Epithelial cell of esophagus (primary cell): ENCODE data around the gene MAFF.
A peak's percentile ranks its signal among the peaks of the same experiment; 100 is the strongest.
"Not testable (repeated sequence)": the region's sequence is repeated elsewhere in the genome, so short reads cannot be mapped to it uniquely, and the experiment has no call there.

Source experiments
- DNase-seq: peaks from one replicate; pipeline ENCODE4 v3.0.0; 2010; ENCODE audit warnings: low read depth
- H3K4me3 ChIP-seq: 2 replicates; pipeline ENCODE4 v1.5.1; 2011; ENCODE audit warnings: mild to moderate bottlenecking, low read length, control low read depth
- TF ChIP-seq, protein P1 (sequence below): IDR thresholded peaks from 2 replicates; pipeline ENCODE4 v1.5.1; 2011; ENCODE audit warnings: low read depth, mild to moderate bottlenecking, low read length, control low read depth, inconsistent platforms; ENCODE audit not compliant: insufficient read depth; ENCODE audit errors: missing control alignments

MAFF gene

DNA sequence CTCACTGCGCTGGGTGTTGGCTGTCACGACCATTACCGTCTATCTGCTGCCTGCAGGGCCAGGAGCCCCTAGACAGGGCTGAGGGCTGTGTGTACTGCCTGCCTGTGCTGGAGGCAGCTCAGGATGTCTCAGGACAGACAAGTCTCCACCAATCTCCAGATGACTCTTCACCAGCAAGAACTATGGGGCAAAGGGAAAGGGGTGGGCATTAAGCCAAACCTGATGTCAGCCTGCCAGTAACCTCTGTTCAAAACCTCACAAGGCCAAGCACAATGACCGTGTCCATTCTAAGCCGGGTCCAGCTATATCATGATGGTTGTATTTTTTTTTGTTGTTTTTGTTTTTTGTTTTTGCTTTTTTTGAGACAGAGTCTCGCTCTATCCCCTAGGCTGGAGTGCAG, 31.6 kb downstream of the MAFF start:
- TF ChIP-seq, protein P1, sequence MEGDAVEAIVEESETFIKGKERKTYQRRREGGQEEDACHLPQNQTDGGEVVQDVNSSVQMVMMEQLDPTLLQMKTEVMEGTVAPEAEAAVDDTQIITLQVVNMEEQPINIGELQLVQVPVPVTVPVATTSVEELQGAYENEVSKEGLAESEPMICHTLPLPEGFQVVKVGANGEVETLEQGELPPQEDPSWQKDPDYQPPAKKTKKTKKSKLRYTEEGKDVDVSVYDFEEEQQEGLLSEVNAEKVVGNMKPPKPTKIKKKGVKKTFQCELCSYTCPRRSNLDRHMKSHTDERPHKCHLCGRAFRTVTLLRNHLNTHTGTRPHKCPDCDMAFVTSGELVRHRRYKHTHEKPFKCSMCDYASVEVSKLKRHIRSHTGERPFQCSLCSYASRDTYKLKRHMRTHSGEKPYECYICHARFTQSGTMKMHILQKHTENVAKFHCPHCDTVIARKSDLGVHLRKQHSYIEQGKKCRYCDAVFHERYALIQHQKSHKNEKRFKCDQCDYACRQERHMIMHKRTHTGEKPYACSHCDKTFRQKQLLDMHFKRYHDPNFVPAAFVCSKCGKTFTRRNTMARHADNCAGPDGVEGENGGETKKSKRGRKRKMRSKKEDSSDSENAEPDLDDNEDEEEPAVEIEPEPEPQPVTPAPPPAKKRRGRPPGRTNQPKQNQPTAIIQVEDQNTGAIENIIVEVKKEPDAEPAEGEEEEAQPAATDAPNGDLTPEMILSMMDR = no peak
- DNase-seq = peak; percentile 64
- H3K4me3 ChIP-seq = no peak overlapping the region

DNA sequence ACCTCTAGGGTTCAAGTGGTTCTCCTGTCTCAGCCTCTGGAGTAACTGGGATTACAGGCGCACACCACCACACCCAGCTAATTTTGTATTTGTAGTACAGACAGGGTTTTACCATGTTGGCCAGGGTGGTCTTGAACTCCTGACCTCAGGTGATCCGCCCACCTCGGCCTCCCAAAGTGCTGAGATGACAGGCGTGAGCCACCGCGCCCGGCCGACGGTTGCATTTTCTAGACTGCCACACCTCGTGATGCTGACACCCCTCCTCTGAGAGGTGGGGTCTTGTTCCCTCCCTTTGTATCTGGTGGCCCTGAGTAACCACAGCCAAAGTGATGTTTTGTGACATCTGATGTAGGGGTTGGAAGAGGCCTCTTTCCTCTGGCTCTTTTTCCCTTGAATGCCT, 32.1 kb downstream of the MAFF start:
- DNase-seq, H3K4me3 ChIP-seq: not testable (repeated sequence)

DNA sequence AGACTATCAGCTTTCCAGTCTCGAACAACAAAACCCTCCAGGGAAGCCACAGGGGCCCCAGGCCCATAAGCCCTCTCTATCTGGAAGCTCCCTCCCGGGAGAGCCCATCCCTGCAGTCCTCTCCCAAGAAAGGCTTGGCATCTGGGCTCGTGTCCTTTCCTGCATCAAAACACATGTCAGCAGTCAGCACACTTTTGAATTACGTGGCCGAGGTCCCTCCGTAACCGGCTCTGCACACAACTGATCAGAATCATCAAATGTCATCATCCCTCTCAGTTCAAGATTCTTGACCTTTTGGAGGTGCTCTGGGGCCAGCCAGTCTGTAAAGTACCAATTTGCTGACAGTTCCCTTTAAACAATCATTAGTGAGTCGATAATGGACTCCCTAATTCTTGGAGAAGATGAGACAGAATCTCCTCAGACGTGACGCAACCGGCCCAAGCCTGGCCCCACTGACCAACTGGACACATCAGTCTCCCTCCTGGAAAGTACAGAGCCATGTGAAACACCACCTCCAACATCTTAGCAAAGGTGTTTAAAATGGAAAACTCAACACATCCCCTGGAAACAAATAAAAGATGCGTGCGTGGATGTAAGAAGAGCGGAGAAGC, 33.6 kb downstream of the MAFF start:
- DNase-seq = no peak
- TF ChIP-seq, protein P1 = no peak
- H3K4me3 ChIP-seq = no peak overlapping the region

DNA sequence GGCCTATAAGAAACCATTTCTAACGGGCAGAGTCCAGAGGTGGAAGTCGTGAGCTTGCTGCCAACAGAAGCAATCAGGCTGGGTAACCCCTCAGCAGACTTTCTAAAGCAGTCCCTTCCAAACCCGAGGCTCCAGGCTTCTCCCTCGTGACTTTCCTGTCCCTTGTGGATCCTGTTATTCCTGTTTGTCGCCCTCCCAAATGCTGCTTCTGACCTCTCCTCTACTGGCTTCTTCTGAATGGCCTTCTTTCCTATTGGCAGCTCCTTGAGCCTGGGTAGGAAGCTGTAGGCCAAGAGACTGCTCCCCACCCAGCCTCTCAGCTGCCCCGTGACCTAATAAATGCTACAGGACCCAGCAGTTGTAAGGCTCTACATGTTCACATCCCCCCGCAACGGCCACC, 35.0 kb downstream of the MAFF start:
- TF ChIP-seq, protein P1 = no peak
- DNase-seq = peak; percentile 72
- no peak overlapping the region for H3K4me3 ChIP-seq

DNA sequence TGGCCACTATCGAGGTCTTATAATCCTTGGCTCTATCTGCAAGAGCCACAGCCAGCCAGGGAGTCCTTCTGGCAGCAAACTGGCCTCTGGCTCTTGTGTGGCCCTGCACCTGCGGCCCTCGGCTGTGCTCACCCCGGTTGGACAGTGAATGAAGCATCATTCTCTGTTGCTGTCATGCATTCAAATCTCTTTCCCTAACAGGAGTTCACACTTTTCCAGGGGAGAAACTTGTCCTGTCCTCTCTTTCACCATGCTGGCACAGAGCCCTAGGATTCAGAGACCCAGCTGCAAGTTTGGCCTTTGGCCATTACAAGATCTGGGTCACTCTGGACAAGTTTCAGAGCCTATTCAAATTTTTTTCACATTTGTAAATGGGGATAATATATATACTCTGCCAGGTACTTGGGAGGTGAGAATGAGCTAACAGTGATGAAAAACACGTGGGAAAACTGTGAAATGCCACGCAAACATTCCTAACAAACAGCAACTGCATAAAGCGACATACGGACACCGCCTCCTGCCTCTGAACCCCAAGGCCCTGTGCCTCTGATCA, 36.8 kb downstream of the MAFF start:
- DNase-seq = no peak
- TF ChIP-seq, protein P1 = no peak
- no peak overlapping the region for H3K4me3 ChIP-seq

DNA sequence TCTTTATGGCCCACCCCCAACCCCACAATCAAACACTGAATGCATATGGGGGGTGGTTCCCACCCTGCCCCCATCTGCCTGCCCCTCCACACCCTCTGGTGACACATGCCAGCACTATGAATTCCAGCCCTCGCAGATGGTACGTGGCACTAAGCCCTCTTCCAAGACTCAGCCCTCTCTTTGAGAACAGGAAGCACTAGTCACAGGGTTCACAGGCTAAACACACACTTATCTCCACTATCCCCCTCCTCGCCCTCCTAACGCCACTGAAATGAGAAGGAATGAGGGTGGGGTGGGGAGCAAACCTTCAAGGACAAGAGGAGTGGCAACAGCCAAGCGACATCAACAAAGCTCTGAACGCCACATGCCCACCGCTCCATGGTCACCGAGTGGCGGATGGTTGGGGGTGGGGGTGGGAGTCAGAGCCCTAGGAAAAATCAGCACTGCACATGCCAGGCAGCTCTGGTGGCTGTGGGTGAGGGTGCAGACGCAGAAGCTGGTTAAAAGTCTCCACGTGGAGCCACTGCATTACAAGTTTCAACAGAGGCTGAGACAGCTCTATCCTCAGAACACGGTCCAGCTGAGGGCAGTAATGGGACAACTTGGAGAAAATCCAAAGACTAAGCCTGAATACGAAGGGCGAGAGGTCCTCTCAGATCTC, 37.4 kb downstream of the MAFF start:
- no peak overlapping the region for H3K4me3 ChIP-seq
- TF ChIP-seq, protein P1 = peak; percentile 17
- peak; percentile 91 for DNase-seq

DNA sequence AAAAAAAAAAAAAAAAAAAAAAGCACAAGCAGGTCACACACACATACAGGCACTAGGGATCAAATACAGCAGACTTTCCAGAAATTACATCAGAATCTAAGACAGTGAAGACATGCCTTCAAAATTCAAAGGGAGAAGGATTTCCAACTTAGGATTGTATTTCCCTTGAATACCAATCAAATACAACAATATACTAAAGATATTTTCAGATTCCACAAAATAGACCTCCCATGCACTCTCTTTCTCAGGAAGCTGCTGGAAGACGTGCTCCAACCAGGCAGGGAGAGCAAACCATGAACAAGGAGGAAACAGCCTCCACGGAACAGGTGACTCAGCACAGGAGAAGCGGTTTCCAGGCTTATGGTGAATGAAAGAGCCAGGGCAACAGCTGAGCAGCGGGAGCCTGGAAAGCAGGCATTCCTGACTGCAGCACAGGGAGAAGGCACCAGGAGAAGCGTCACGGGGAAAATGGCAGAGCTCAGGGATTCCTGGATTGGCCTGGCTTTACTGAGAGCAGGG, 39.0 kb downstream of the MAFF start:
- TF ChIP-seq, protein P1 = no peak
- H3K4me3 ChIP-seq = no peak overlapping the region
- DNase-seq = peak; percentile 91
